ENCODE results near the gene ROR2.

ROR2 gene

GRCh38 chr9:91776409-91777291, 173.4 kb downstream of the ROR2 start:
- TF ChIP-seq ZFP3 (CRISPR knock-in tag; IDR thresholded peaks at IDR 0.05): no peak
- TF ChIP-seq ESRRG (CRISPR knock-in tag; IDR thresholded peaks at IDR 0.05): no peak
- no peak for TF ChIP-seq ARNTL (CRISPR knock-in tag; IDR thresholded peaks at IDR 0.05; ENCODE audit: borderline replicate concordance, low read depth)
- TF ChIP-seq PPARA (CRISPR knock-in tag; IDR thresholded peaks at IDR 0.05; ENCODE audit: borderline replicate concordance): no peak
- TF ChIP-seq, protein P1, sequence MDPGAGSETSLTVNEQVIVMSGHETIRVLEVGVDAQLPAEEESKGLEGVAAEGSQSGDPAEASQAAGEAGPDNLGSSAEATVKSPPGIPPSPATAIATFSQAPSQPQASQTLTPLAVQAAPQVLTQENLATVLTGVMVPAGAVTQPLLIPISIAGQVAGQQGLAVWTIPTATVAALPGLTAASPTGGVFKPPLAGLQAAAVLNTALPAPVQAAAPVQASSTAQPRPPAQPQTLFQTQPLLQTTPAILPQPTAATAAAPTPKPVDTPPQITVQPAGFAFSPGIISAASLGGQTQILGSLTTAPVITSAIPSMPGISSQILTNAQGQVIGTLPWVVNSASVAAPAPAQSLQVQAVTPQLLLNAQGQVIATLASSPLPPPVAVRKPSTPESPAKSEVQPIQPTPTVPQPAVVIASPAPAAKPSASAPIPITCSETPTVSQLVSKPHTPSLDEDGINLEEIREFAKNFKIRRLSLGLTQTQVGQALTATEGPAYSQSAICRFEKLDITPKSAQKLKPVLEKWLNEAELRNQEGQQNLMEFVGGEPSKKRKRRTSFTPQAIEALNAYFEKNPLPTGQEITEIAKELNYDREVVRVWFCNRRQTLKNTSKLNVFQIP (CRISPR knock-in tag; IDR thresholded peaks at IDR 0.05; ENCODE audit: borderline replicate concordance, low read depth): no peak
- TF ChIP-seq ZNF565 (CRISPR knock-in tag; conservative IDR thresholded peaks at IDR 0.05; ENCODE audit: low read depth): no peak
- TF ChIP-seq CSDC2 (CRISPR knock-in tag; IDR thresholded peaks at IDR 0.05): no peak
- TF ChIP-seq SNAI2 (CRISPR knock-in tag; IDR thresholded peaks at IDR 0.05): no peak
- no peak for TF ChIP-seq ZNF70 (CRISPR knock-in tag; IDR thresholded peaks at IDR 0.05)
- no peak for TF ChIP-seq PATZ1 (CRISPR knock-in tag; IDR thresholded peaks at IDR 0.05; ENCODE audit: borderline replicate concordance)
- TF ChIP-seq BACH2 (CRISPR knock-in tag; IDR thresholded peaks at IDR 0.05; ENCODE audit: borderline replicate concordance): no peak
- TF ChIP-seq RARB (CRISPR knock-in tag; IDR thresholded peaks at IDR 0.05): no peak
- TF ChIP-seq ISL1 (CRISPR knock-in tag; IDR thresholded peaks at IDR 0.05): no peak
- TF ChIP-seq, protein P2, sequence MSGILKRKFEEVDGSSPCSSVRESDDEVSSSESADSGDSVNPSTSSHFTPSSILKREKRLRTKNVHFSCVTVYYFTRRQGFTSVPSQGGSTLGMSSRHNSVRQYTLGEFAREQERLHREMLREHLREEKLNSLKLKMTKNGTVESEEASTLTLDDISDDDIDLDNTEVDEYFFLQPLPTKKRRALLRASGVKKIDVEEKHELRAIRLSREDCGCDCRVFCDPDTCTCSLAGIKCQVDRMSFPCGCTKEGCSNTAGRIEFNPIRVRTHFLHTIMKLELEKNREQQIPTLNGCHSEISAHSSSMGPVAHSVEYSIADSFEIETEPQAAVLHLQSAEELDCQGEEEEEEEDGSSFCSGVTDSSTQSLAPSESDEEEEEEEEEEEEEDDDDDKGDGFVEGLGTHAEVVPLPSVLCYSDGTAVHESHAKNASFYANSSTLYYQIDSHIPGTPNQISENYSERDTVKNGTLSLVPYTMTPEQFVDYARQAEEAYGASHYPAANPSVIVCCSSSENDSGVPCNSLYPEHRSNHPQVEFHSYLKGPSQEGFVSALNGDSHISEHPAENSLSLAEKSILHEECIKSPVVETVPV (CRISPR knock-in tag; IDR thresholded peaks at IDR 0.05): no peak
- no peak for TF ChIP-seq ZNF8 (CRISPR knock-in tag; IDR thresholded peaks at IDR 0.05)
- no peak for TF ChIP-seq OSR1 (CRISPR knock-in tag; IDR thresholded peaks at IDR 0.05)
- ATAC-seq: no peak

GRCh38 chr9:91775708-91776028, 174.4 kb downstream of the ROR2 start:
- ATAC-seq: no peak
- no peak for TF ChIP-seq BACH2 (CRISPR knock-in tag; IDR thresholded peaks at IDR 0.05; ENCODE audit: borderline replicate concordance)

DNA sequence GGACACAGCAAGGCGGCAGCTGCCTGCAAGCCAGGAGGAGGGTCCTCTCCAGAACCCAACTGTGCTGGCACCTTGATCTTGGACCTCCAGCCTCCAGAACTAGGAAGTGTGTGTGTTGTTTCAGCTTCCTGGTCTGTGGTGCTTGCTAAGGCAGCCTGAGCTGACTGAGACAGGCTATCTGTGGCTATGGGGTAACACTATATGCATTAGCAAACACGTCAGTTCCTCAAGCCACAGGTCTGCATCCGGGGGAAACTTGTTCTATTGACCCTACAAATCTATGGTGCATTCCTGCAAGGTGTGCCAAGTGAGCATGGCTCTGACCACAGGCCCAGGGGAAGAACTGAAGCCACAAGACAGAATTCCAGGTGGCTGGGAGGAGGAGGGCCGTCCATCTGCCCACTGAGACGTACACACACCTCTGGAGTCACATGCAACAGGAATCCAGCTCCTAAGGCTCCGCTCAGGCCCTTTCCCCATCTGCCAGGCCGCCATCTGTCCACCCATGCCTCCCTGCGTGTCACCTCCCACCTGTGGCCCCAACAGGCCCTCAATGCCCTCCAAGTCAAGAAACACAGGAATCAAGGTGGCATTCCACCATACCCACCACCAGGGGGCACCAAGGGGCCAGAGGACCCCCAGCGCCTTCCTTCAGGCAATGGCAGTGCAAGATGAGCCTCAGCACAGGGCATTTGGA, 174.9 kb downstream of the ROR2 start:
- ATAC-seq: peak; percentile 92
- TF ChIP-seq ZNF565 (CRISPR knock-in tag; conservative IDR thresholded peaks at IDR 0.05; ENCODE audit: low read depth) (no peak), ZFP3 (CRISPR knock-in tag; IDR thresholded peaks at IDR 0.05) (no peak), ARNTL (CRISPR knock-in tag; IDR thresholded peaks at IDR 0.05; ENCODE audit: borderline replicate concordance, low read depth) (no peak), ZFP30 (CRISPR knock-in tag; IDR thresholded peaks at IDR 0.05) (no peak), ZNF70 (CRISPR knock-in tag; IDR thresholded peaks at IDR 0.05) (no peak), TCF4 (CRISPR knock-in tag; IDR thresholded peaks at IDR 0.05; ENCODE audit: borderline replicate concordance) (no peak), ZNF8 (CRISPR knock-in tag; IDR thresholded peaks at IDR 0.05) (no peak), CSDC2 (CRISPR knock-in tag; IDR thresholded peaks at IDR 0.05) (no peak), PPARA (CRISPR knock-in tag; IDR thresholded peaks at IDR 0.05; ENCODE audit: borderline replicate concordance) (no peak), GLIS3 (CRISPR knock-in tag; IDR thresholded peaks at IDR 0.05) (no peak), PATZ1 (CRISPR knock-in tag; IDR thresholded peaks at IDR 0.05; ENCODE audit: borderline replicate concordance) (no peak), SNAI2 (CRISPR knock-in tag; IDR thresholded peaks at IDR 0.05) (no peak), ISL1 (CRISPR knock-in tag; IDR thresholded peaks at IDR 0.05) (no peak), RARB (CRISPR knock-in tag; IDR thresholded peaks at IDR 0.05) (no peak)
- TF ChIP-seq, protein P2 (CRISPR knock-in tag; IDR thresholded peaks at IDR 0.05): no peak
- TF ChIP-seq, protein P1 (CRISPR knock-in tag; IDR thresholded peaks at IDR 0.05; ENCODE audit: borderline replicate concordance, low read depth): no peak

All from SK-N-SH treated with all-trans-retinoic acid at 6 μM for 48 hours (cell line).